HTR-8/SVneo (cell line): ENCODE measurements around the gene L1CAM.

ENCODE experiments used
- DNase-seq: peaks from one replicate; pipeline ENCODE4 v3.0.0; 2011; ENCODE audit warnings: low spot score, mixed read lengths; ENCODE audit not compliant: insufficient read length
- FAIRE-seq: peaks from 2 replicates; lab custom pipeline; 2011; peaks lifted over from hg19 to GRCh38; lab: Jason Lieb, UNC

The L1CAM gene

GRCh38 chrX:153906126-153906917 lies 20.3 kb upstream of the L1CAM start:
- DNase-seq (no peak), FAIRE-seq (no peak)

GRCh38 chrX:153905481-153906095 lies 19.6 kb upstream of the L1CAM start:
- FAIRE-seq, result no peak
- no peak for DNase-seq

GRCh38 chrX:153903991-153904957 lies 18.3 kb upstream of the L1CAM start, which contains the start of gene AVPR2:
TSS of gene AVPR2 (plus strand) at chrX:153904673. CDS start at chrX:153905146, 473 bp downstream.
- no peak for DNase-seq
- FAIRE-seq, result no peak

GRCh38 chrX:153903238-153903980 lies 17.4 kb upstream of the L1CAM start:
- DNase-seq (no peak), FAIRE-seq (peak; percentile 89)

- no peak for DNase-seq
- no peak for FAIRE-seq
Observed at GRCh38 chrX:153902385-153902784, 16.4 kb upstream of the L1CAM start.

DNA sequence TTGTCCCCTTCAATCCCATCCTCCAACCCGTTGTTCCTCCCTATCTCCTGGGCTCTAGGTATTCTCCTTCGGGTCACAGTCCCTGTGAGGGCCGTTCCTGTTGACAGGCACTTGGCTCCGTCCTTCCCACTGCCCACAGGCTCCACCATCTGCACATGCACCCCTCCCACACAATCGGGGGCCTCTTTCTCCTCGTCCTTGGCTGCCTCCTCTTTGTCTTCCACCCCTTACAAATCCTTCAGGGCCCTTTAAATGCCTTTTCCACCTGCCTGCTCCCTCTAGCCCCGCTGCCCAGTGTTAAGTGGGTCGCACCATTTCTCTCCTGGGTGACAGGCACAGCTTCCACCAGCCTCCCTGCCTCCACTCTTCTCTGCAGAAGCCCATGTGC lies 15.8 kb upstream of the L1CAM start:
- FAIRE-seq, result no peak
- no peak for DNase-seq

DNA sequence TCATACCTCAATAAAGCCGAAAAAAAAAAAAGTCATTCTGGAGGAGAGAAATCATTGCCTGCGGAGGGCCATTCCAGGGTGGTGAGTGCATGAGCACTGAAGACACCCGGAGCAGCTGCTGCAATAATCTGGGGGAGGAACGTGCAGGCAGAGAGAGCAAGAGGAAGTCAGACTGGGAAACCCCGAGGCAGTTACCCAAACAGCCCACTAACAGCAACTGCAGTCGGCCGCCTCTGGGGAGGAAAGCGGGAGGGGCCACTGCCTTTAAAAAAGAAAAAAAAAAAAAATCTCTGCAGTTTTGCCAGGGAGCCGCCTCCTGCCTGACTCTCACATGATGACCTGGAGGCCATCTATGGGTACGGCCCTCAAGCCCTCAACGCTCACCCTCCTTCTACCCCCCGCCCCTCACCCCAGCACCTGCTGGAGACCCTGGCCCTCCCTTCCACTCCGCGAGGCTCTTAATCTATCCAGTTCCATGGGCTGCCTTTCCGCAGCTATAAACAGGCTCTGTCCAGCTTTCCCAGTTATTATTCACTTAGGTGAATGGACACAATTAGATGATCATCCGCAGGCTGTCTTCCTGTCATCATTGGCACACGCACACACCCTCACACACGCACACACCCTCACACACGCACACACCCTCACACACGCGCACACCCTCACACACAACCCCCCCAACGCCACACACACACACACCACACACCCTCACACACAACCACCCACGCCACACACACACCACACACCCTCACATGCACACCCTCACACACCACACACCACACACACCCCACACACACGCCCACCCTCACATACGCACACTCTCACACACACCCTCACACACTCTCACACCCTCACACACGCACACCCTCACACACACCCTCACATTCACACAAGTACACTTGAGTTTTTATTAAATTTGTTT lies 15.1 kb upstream of the L1CAM start:
- DNase-seq (peak; percentile 81), FAIRE-seq (peak; percentile 91)

- DNase-seq (no peak), FAIRE-seq (no peak)
Observed at GRCh38 chrX:153897899-153898298, 11.9 kb upstream of the L1CAM start.

- DNase-seq, result no peak
- no peak for FAIRE-seq
Observed at GRCh38 chrX:153889123-153889522, 3.1 kb upstream of the L1CAM start.

- no peak for DNase-seq
- no peak for FAIRE-seq
Observed at GRCh38 chrX:153888344-153888743, 2.4 kb upstream of the L1CAM start.

DNA sequence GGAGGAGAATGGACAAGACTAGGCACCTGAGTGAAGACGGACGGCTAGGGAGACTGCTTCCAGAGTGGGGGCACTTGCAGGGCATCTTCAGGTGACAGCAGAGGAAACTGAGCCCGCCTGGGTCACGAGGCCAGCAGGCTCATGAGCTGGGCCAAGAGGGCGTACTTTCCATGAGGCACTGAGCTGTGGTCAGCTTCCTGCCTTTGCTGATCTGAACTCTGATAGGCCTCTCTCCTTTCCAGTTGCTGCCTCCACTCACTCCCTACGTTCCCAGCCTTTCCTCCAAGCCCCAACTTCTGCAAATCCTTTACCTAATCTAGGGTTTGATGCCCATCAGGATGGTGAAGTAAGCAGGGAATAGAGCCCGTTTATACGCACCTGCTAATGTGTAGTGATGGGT lies 1.4 kb upstream of the L1CAM start:
- FAIRE-seq (no peak), DNase-seq (no peak)

- FAIRE-seq, result no peak
- DNase-seq, result peak; percentile 41
Observed at GRCh38 chrX:153886915-153887314, 942 bp upstream of the L1CAM start.

GRCh38 chrX:153885208-153885787 lies 675 bp downstream of the L1CAM start:
- FAIRE-seq, result no peak
- DNase-seq, result peak; percentile 20

DNA sequence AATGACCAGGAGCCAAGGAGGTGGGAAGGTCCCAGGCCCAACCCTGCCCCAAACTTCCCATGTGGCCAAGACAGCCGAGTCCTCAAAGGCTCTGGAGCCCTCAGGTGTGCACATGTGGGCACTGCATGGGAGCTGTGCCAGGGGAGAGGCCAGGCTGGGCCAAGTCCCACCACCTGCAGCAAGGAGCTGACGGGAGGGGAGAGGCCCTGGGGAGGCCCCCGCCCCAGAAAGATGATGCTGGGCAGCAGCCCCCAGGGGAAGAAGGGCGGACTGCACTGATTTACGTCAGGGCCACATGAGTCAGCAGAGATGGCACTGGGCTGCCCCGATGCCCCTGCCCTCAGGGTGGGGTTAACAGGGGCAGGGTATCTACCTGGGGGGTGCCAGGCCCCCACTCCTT lies 1.4 kb downstream of the L1CAM start:
- FAIRE-seq (no peak), DNase-seq (no peak)

- FAIRE-seq, result no peak
Observed at GRCh38 chrX:153884136-153884535, 1.8 kb downstream of the L1CAM start.

GRCh38 chrX:153883163-153883843 lies 2.7 kb downstream of the L1CAM start:
- FAIRE-seq, result no peak

More at GRCh38 chrX:153884136-153884535, 1.8 kb downstream of the L1CAM start:
- DNase-seq, result no peak

GRCh38 chrX:153882557-153882956 lies 3.4 kb downstream of the L1CAM start:
- no peak for DNase-seq
- no peak for FAIRE-seq

More at GRCh38 chrX:153883163-153883843, 2.7 kb downstream of the L1CAM start:
- DNase-seq, result no peak

DNA sequence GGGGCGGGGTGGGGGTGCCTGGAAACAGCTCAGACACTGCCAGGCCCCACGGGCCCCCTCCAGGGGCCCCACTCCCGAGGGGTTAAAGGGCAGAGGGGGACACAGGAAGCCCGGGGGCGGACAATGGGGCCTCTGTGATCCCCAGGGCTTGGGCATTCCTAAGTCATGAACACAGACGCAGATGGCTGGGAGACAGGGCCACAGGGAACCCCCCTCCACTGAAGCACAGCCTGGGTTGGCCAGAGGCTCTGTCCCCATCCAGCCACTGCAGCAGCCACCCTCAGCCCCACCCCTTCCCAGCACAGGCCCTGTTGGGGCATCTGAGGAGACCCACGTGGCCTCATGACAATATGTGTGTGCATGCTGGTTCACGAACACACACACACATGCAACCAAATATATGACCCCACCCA lies 3.9 kb downstream of the L1CAM start:
- FAIRE-seq (peak; percentile 36), DNase-seq (peak; percentile 61)
